D341Med (cell line): ENCODE measurements around the gene OR5T1.

Experiments used
- DNase-seq: peaks from one replicate; pipeline ENCODE4 v3.0.0; 2012; ENCODE audit warnings: low spot score

Gene OR5T1

DNA sequence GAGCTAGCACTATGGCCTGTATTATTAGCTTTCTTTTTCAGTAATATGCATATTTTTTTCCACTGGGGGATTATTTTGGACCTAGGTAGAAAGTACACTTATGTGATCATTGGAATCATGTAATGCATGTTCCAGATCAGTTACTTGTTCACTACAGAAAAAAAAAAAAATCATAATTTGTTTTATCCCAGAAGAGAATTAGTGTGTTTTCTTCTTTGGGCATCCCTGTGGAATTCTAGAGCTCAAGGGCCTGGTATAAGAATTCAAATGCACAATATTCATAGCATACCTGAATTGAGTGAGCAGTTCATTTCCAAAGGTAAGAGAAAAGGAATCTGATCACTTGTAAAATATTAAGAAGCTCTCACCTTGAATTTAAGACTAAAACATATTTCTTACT is at the start of gene OR5T1:
Gene OR5T1 (plus strand): TSS at position 301 of the 400 bp plus-strand sequence. CDS start 1,485 bp downstream, outside the sequence.
- no peak for DNase-seq

DNA sequence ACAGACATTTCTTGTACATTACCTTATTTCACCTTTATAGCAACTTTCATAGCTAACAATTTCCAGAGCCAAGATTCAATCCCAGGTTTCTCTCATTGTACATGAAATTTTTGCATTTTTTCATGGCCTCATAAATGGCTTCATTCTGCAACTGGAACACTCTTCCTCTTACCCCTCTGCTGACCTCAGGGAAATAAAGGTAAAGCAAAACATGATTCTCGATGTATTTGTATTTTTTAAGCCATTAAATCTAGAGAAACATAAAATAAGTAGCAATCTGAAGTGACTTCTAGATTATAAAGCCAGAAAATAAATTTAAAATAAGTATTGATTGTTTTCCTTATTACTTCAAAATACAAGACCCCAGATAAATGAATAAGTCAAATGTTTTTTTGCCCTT is 39.8 kb upstream of the OR5T1 start, which contains the start of gene OR5T2:
Gene OR5T2 (minus strand): TSS at position 101 of the 400 bp plus-strand sequence. CDS start 1,193 bp downstream, outside the sequence.
- DNase-seq, result no peak

DNA sequence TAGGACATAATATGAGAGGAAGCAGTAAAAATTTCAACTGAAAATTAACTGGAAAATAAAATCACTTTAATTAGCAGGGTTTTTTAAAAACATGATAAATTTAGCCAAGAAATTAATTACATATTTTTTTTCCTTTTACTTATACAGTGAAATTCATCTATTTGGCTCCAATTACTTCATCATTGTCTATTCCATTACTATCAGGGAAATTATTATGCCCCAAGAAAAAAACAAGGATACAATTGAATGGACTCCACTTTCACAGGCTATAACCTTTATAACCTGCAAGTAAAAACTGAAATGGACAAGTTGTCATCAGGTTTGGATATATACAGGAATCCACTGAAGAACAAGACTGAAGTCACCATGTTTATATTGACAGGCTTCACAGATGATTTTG is 22.0 kb upstream of the OR5T1 start, which contains the start of gene OR5T3:
Gene OR5T3 (plus strand): TSS at position 301 of the 400 bp plus-strand sequence. CDS start 0 bp downstream, at position 301.
- DNase-seq, result no peak

DNA sequence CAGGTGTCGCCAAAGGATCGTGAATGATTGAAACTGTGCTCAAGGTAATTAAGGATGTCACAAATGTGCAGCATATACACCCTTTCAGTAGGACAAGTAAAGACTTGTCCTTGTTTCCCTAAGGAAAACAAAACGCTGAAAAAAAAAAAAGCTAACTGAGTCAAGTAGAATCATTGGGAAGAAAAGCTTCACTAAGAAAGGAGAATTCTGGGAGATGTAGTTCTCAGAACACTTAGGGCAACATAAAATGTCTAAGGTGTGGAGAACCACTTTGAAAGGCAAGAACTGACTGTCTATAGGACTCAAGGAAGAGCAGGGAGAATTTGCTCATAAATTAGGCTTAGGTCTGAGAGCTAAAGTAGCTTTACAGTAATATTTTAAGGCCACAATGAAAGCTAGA is 2.9 kb upstream of the OR5T1 start:
- DNase-seq, result no peak

DNA sequence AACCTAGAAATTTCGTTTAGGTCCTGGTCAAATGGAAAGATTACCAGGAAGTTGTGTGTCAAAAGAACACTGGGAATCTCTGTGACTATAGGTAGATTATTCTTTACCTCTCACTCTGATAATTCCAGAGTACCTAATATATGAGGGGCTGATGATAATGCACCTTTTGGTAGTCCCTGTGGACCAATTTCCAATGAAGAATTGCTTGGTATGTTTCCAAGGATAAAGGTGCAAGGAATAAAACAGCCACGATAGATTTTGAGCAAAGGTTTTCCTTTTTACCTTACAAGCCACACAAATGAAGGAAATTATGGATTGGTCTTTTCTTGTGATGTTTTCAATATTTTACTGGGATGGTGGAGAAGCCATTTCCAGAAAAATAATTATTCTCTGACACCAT is 18.2 kb downstream of the OR5T1 start, which contains the start of gene OR8H1:
Gene OR8H1 (minus strand): TSS at position 101 of the 400 bp plus-strand sequence. CDS start 1,192 bp downstream, outside the sequence.
- no peak for DNase-seq

DNA sequence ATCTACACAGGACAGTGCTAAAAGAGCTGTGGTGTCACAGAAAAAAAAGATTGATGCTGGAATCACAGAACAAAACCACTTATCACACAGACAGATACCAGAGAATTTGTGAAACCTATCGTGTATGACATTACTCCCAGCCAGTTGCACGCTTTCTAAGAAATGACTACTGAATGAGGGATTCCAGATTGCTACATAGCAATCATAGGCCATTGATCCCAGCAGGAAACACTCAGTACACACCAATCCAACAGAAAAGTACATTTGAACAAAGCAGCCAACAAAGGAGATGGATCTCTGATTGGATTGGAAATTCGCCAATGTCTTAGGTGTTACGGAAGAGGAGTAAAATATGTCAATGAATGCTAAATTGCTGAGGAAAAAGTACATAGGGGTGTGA is 22.9 kb downstream of the OR5T1 start:
- no peak for DNase-seq

DNA sequence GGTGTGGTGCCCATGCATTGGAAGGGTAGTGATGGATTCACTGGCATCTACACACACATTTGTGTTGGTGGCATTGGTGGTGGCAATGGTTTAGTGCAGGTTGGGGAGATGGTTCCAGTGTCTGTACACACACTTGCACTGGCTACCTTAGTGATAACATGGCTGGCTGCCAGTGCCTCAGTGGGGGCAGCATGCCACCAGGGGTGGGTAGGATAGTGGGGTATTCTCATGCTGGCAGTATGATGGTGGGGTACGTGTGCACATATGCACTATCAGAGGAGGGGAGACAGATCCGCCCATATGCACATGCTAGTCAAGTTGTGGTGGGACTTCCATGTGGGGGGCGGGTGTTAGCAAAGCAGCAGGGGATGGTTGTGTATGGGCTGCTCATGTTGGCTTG is 33.9 kb downstream of the OR5T1 start:
- DNase-seq, result no peak

DNA sequence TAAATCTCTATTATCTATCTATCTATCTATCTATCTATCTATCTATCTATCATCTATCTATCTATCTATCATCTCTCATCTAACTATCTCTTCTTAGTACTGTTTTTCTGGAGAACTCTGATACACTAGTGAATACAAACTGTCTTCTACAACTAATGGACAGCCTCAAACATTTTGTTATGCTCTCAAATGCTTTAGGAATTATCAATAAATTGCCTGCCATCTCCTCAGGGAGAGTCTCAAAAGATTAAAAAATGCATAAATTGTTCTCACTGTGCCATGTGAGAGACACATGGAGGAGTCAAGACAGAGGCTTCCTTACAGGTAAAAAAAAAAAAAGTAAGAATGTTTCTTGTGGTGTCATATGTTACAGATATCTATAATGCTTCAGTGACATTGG is 40.9 kb downstream of the OR5T1 start, which contains the start of gene OR8K3:
Gene OR8K3 (plus strand): TSS at position 301 of the 400 bp plus-strand sequence. CDS start 3,163 bp downstream, outside the sequence.
- DNase-seq, result no peak
